ENCODE results near the gene SPON2.

SPON2 gene

GRCh38 chr4:1208970-1209704, 36.8 kb upstream of the SPON2 start:
- DNase-seq (ENCODE audit: low read depth in 2 of 2), result no peak

GRCh38 chr4:1208266-1208961, 36.0 kb upstream of the SPON2 start:
- DNase-seq (ENCODE audit: low read depth in 2 of 2), result no peak

- no peak for DNase-seq (ENCODE audit: low read depth in 2 of 2)
These were observed 35.4 kb upstream of the SPON2 start for GRCh38 chr4:1207603-1208265.

- no peak for DNase-seq (ENCODE audit: low read depth in 2 of 2)
These were observed 34.7 kb upstream of the SPON2 start for GRCh38 chr4:1207157-1207470.

- DNase-seq (ENCODE audit: low read depth in 2 of 2), result no peak
These were observed 34.1 kb upstream of the SPON2 start for GRCh38 chr4:1206299-1207156.

- no peak for DNase-seq (ENCODE audit: low read depth in 2 of 2)
These were observed 33.4 kb upstream of the SPON2 start for GRCh38 chr4:1205586-1206298.

GRCh38 chr4:1204828-1205585, 32.6 kb upstream of the SPON2 start:
- DNase-seq (ENCODE audit: low read depth in 2 of 2), result no peak

GRCh38 chr4:1204286-1204827, 32.0 kb upstream of the SPON2 start:
- DNase-seq (ENCODE audit: low read depth in 2 of 2), result no peak

GRCh38 chr4:1203026-1203616, 30.7 kb upstream of the SPON2 start:
- no peak for DNase-seq (ENCODE audit: low read depth in 2 of 2)

- no peak for DNase-seq (ENCODE audit: low read depth in 2 of 2)
These were observed 30.2 kb upstream of the SPON2 start for GRCh38 chr4:1202526-1203011.

- DNase-seq (ENCODE audit: low read depth in 2 of 2), result peak in 1 of 2 donors; percentile 55
These were observed 29.6 kb upstream of the SPON2 start for GRCh38 chr4:1201851-1202525.

- DNase-seq (ENCODE audit: low read depth in 2 of 2), result no peak
These were observed 28.1 kb upstream of the SPON2 start for GRCh38 chr4:1200425-1201035.

GRCh38 chr4:1199556-1200331, 27.4 kb upstream of the SPON2 start:
- DNase-seq (ENCODE audit: low read depth in 2 of 2), result no peak

GRCh38 chr4:1198098-1198844, 25.9 kb upstream of the SPON2 start:
- DNase-seq (ENCODE audit: low read depth in 2 of 2), result no peak

- DNase-seq (ENCODE audit: low read depth in 2 of 2), result no peak
These were observed 24.2 kb upstream of the SPON2 start for GRCh38 chr4:1196421-1197183.

- DNase-seq (ENCODE audit: low read depth in 2 of 2), result no peak
These were observed 23.6 kb upstream of the SPON2 start for GRCh38 chr4:1195891-1196401.

Data from stimulated activated CD4-positive, alpha-beta T cell treated with anti-CD3 and anti-CD28 coated beads, Interleukin-1b, Interleukin-23, amount 100 ng/mL, for 1 hour (primary cell).